Measurements from ENCODE around the gene OTUD1. TPM values are rescaled to one million over a fixed set of nuclear protein-coding genes. Genes with fewer than 3 reads are reported as not detected.
A peak's percentile ranks its signal among the peaks of the same experiment; 100 is the strongest.

Gene OTUD1
- polyA plus RNA-seq, 3 donors, result 18.8 to 81.0 (median 24.5) TPM

- Histone ChIP-seq H3K36me3 (replicated peaks in 1 of 2; ENCODE audit: control insufficient read depth in 1 of 2, insufficient read depth in 2 of 2, low read length in 2 of 2) (no peaks in the 10 kb centered on the region), H3K27me3 (ENCODE audit: control insufficient read depth in 2 of 2, insufficient read depth in 2 of 2, low read length in 2 of 2) (no peaks in the 10 kb centered on the region), H3K27ac (ENCODE audit: low read depth in 1 of 2, low read length in 2 of 2) (no peak overlapping the region), H3K4me3 (replicated peaks in 1 of 3; ENCODE audit: low read depth in 2 of 3, low read length in 3 of 3) (no peak overlapping the region), H4K20me1 (ENCODE audit: insufficient read depth, low read length) (peaks cover 7% of the 10 kb centered on the region), H3K9ac (ENCODE audit: insufficient read depth, low read length, poor library complexity, severe bottlenecking) (no peak overlapping the region), H3K79me2 (ENCODE audit: insufficient read depth, low read length) (no peaks in the 10 kb centered on the region), H3K9me3 (replicated peaks in 1 of 2; ENCODE audit: control insufficient read depth in 1 of 2, insufficient read depth in 1 of 2, low read length in 2 of 2) (no peaks in the 10 kb centered on the region), H2AFZ (ENCODE audit: insufficient read depth, low read depth, low read length, poor library complexity, severe bottlenecking) (no peak overlapping the region), H3K4me2 (replicated peaks; ENCODE audit: extremely low read depth, low read length, poor library complexity, severe bottlenecking) (no peak overlapping the region), H3K4me1 (ENCODE audit: control insufficient read depth in 1 of 2, insufficient read depth in 2 of 2, low read length in 2 of 2) (peaks cover 37 to 42% of the 10 kb centered on the region in 2 donors)
- DNase-seq, result no peak
- Mint-ChIP-seq H3K27me3 (ENCODE audit: low read depth in 3 of 3) (peaks cover 0 to 14% (median 0%) of the 10 kb centered on the region in 3 donors), H3K4me1 (peaks cover 38% of the 10 kb centered on the region), H3K4me3 (no peak overlapping the region), H3K36me3 (peaks cover 0 to 2% of the 10 kb centered on the region in 2 donors), H3K9me3 (peaks cover 0 to 5% (median 0%) of the 10 kb centered on the region in 7 donors), H3K27ac (no peak overlapping the region)
- no CpG with 5 or more reads among the region's 4 CpGs for WGBS (ENCODE audit: insufficient coverage)
- intact Hi-C loops (cut with micrococcal nuclease), result no loop called here
- no peak for TF ChIP-seq CTCF (IDR thresholded peaks at IDR 0.05)
Observed at GRCh38 chr10:23453465-23453864, 14.6 kb downstream of the OTUD1 start.

GRCh38 chr10:23457632-23458417 is 18.9 kb downstream of the OTUD1 start:
- H3K27me3 Mint-ChIP-seq (ENCODE audit: low read depth in 3 of 3), result peaks cover 0 to 19% (median 4%) of the 10 kb centered on the region in 3 donors
- no peak overlapping the region for H3K27ac ChIP-seq (ENCODE audit: low read depth in 1 of 2, low read length in 2 of 2)
- no peaks in the 10 kb centered on the region for H3K4me1 ChIP-seq (ENCODE audit: control insufficient read depth in 1 of 2, insufficient read depth in 2 of 2, low read length in 2 of 2)
- no peak for TF ChIP-seq CTCF (IDR thresholded peaks at IDR 0.05)
- H4K20me1 ChIP-seq (ENCODE audit: insufficient read depth, low read length), result no peaks in the 10 kb centered on the region
- H2AFZ ChIP-seq (ENCODE audit: insufficient read depth, low read depth, low read length, poor library complexity, severe bottlenecking), result no peak overlapping the region
- intact Hi-C loops (cut with micrococcal nuclease), result no loop called here
- 100% methylated on average over 2 of the region's 6 CpGs for WGBS (ENCODE audit: insufficient coverage)
- no peak overlapping the region for H3K9ac ChIP-seq (ENCODE audit: insufficient read depth, low read length, poor library complexity, severe bottlenecking)
- H3K4me3 Mint-ChIP-seq, result no peak overlapping the region
- H3K9me3 ChIP-seq (replicated peaks in 1 of 2; ENCODE audit: control insufficient read depth in 1 of 2, insufficient read depth in 1 of 2, low read length in 2 of 2), result no peaks in the 10 kb centered on the region
- peaks cover 0 to 5% of the 10 kb centered on the region in 2 donors for H3K27me3 ChIP-seq (ENCODE audit: control insufficient read depth in 2 of 2, insufficient read depth in 2 of 2, low read length in 2 of 2)
- DNase-seq, result no peak
- H3K79me2 ChIP-seq (ENCODE audit: insufficient read depth, low read length), result no peaks in the 10 kb centered on the region
- H3K36me3 ChIP-seq (replicated peaks in 1 of 2; ENCODE audit: control insufficient read depth in 1 of 2, insufficient read depth in 2 of 2, low read length in 2 of 2), result no peaks in the 10 kb centered on the region
- peaks cover 2% of the 10 kb centered on the region for H3K4me1 Mint-ChIP-seq
- no peak overlapping the region for H3K4me2 ChIP-seq (replicated peaks; ENCODE audit: extremely low read depth, low read length, poor library complexity, severe bottlenecking)
- H3K36me3 Mint-ChIP-seq, result no peaks in the 10 kb centered on the region
- peak overlapping the region in 1 of 7 donors; percentile 57 for H3K27ac Mint-ChIP-seq
- no peak overlapping the region for H3K4me3 ChIP-seq (replicated peaks in 1 of 3; ENCODE audit: low read depth in 2 of 3, low read length in 3 of 3)
- H3K9me3 Mint-ChIP-seq, result peaks cover 0 to 6% (median 2%) of the 10 kb centered on the region in 7 donors
